ENCODE data around the gene ZNF784. TPM values are rescaled to one million over a fixed set of nuclear protein-coding genes. Genes with fewer than 3 reads are reported as not detected.

The ZNF784 gene
- total and polyA plus RNA-seq, 9 donors = 6.0 to 16.9 (median 11.7) TPM

GRCh38 chr19:55591555-55591954 lies 32.8 kb downstream of the ZNF784 start:
- DNase-seq = no peak
- intact Hi-C loops (cut with DNase I) = no loop called here
- Histone ChIP-seq H3K4me3 (no peak overlapping the region), H3K36me3 (no peaks in the 10 kb centered on the region), H3K4me1 (ENCODE audit: insufficient read depth) (peaks cover 3% of the 10 kb centered on the region), H3K27ac (no peak overlapping the region), H3K9me3 (no peaks in the 10 kb centered on the region), H3K27me3 (no peaks in the 10 kb centered on the region)
- 76 to 79% (median 78%) methylated on average over 10 of the region's 10 CpGs for WGBS, 3 donors
- TF ChIP-seq, protein P1, sequence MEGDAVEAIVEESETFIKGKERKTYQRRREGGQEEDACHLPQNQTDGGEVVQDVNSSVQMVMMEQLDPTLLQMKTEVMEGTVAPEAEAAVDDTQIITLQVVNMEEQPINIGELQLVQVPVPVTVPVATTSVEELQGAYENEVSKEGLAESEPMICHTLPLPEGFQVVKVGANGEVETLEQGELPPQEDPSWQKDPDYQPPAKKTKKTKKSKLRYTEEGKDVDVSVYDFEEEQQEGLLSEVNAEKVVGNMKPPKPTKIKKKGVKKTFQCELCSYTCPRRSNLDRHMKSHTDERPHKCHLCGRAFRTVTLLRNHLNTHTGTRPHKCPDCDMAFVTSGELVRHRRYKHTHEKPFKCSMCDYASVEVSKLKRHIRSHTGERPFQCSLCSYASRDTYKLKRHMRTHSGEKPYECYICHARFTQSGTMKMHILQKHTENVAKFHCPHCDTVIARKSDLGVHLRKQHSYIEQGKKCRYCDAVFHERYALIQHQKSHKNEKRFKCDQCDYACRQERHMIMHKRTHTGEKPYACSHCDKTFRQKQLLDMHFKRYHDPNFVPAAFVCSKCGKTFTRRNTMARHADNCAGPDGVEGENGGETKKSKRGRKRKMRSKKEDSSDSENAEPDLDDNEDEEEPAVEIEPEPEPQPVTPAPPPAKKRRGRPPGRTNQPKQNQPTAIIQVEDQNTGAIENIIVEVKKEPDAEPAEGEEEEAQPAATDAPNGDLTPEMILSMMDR (IDR thresholded peaks at IDR 0.05) = no peak
- TF ChIP-seq POLR2A (IDR thresholded peaks at IDR 0.05) (no peak), EP300 (IDR thresholded peaks at IDR 0.05) (no peak)

GRCh38 chr19:55590617-55591016 lies 33.7 kb downstream of the ZNF784 start:
- Histone ChIP-seq H3K9me3 (no peaks in the 10 kb centered on the region), H3K27me3 (no peaks in the 10 kb centered on the region), H3K4me3 (no peak overlapping the region), H3K36me3 (no peaks in the 10 kb centered on the region), H3K4me1 (ENCODE audit: insufficient read depth) (peaks cover 4% of the 10 kb centered on the region), H3K27ac (no peak overlapping the region)
- intact Hi-C loops (cut with DNase I) = no loop called here
- TF ChIP-seq POLR2A (IDR thresholded peaks at IDR 0.05) = no peak
- TF ChIP-seq, protein P1 (IDR thresholded peaks at IDR 0.05) = no peak
- TF ChIP-seq EP300 (IDR thresholded peaks at IDR 0.05) = no peak
- no peak for DNase-seq
- 77 to 81% (median 80%) methylated on average over 10 of the region's 10 CpGs for WGBS, 3 donors

DNA sequence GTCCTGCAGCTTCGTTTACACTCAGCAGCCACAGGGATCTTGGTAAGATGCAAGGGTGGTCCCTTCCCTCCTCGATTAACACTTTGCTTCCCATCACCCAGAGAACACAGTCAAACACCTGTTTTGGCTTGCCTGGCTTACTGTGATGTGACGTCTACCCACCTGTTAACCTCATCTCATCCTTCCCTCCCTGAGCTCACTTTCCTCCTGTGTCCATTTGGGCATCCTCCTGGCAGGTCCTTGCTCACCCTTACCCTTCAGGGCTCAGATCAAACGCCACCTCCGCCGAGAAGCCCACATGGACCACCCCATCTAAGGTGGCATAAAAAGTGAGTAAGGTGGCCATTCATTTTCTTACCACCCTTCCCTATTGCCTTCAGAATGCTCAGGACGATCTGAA lies 34.3 kb downstream of the ZNF784 start:
- H3K27me3 ChIP-seq = no peaks in the 10 kb centered on the region
- H3K36me3 ChIP-seq = no peaks in the 10 kb centered on the region
- peaks cover 6% of the 10 kb centered on the region for H3K4me1 ChIP-seq (ENCODE audit: insufficient read depth)
- intact Hi-C loops (cut with DNase I) = no loop called here
- H3K27ac ChIP-seq = no peak overlapping the region
- H3K4me3 ChIP-seq = no peak overlapping the region
- DNase-seq = no peak
- TF ChIP-seq, protein P1 (IDR thresholded peaks at IDR 0.05) = no peak
- TF ChIP-seq POLR2A (IDR thresholded peaks at IDR 0.05) (no peak), EP300 (IDR thresholded peaks at IDR 0.05) (no peak)
- WGBS, 3 donors = 48 to 63% (median 54%) methylated on average over 7 of the region's 7 CpGs
- H3K9me3 ChIP-seq = no peaks in the 10 kb centered on the region

GRCh38 chr19:55588738-55589137 lies 35.6 kb downstream of the ZNF784 start:
- H3K36me3 ChIP-seq = no peaks in the 10 kb centered on the region
- TF ChIP-seq POLR2A (IDR thresholded peaks at IDR 0.05) (no peak), EP300 (IDR thresholded peaks at IDR 0.05) (no peak)
- TF ChIP-seq, protein P1 (IDR thresholded peaks at IDR 0.05) = no peak
- no peak overlapping the region for H3K4me3 ChIP-seq
- DNase-seq = no peak
- H3K9me3 ChIP-seq = no peaks in the 10 kb centered on the region
- 86 to 87% (median 86%) methylated on average over 8 of the region's 8 CpGs for WGBS, 3 donors
- peaks cover 6% of the 10 kb centered on the region for H3K4me1 ChIP-seq (ENCODE audit: insufficient read depth)
- no peaks in the 10 kb centered on the region for H3K27me3 ChIP-seq
- intact Hi-C loops (cut with DNase I) = no loop called here
- no peak overlapping the region for H3K27ac ChIP-seq
